HEK293 (cell line): ENCODE data around the gene HSPG2.

ENCODE experiments used
- CTCF ChIA-PET: fragments of 350-600 bp; formaldehyde crosslinking; extraction: SDS; loops from one replicate; lab custom pipeline; 2021; ENCODE audit warnings: antibody characterized with exemption; lab: Yijun Ruan, JAX
- POLR2A ChIA-PET: fragments of 300-600 bp; formaldehyde crosslinking; extraction: SDS; loops from one replicate; lab custom pipeline; 2020; ENCODE audit warnings: antibody characterized with exemption, inconsistent platforms; lab: Yijun Ruan, JAX
- H3K27ac ChIP-seq: fragments of 200-500 bp; sonication (Bioruptor generic); 2 replicates; pipeline ENCODE4 v1.5.1; 2014; ENCODE audit warnings: low read depth, low read length, control low read depth, inconsistent platforms; ENCODE audit errors: extremely low read depth
- H3K36me3 ChIP-seq, 2 experiments: fragments of 200-500 bp in 1 of 2; sonication (Bioruptor generic) in 1 of 2; 1 replicate in 1 of 2; 2 replicates in 1 of 2; pipeline ENCODE4 v1.5.1; 2014 to 2017; ENCODE audit warnings: inconsistent platforms in 2 of 2, low read length in 2 of 2; ENCODE audit not compliant: control insufficient read depth in 2 of 2, insufficient read depth in 1 of 2
- H3K4me1 ChIP-seq: fragments of 200-500 bp; sonication (Bioruptor generic); 2 replicates; pipeline ENCODE4 v1.5.1; 2014; ENCODE audit warnings: mild to moderate bottlenecking, low read length, inconsistent platforms; ENCODE audit not compliant: control insufficient read depth, insufficient read depth
- H3K4me3 ChIP-seq: 2 replicates; pipeline ENCODE4 v1.5.1; 2011; ENCODE audit warnings: low read depth, mild to moderate bottlenecking, control low read depth, low read length, moderate library complexity
- H3K9me3 ChIP-seq: fragments of 200-500 bp; sonication (Bioruptor generic); 2 replicates; pipeline ENCODE4 v1.5.1; 2014; ENCODE audit warnings: low read depth, low read length, inconsistent platforms; ENCODE audit not compliant: control insufficient read depth, insufficient read depth
- EGR2 ChIP-seq: fragments of 450-650 bp; formaldehyde crosslinking; IDR thresholded peaks from 2 replicates; pipeline ENCODE4 v1.5.1; 2016; ENCODE audit warnings: low read depth, missing biosample characterization, missing genetic modification characterization
- GLI4 ChIP-seq: fragments of 450-650 bp; formaldehyde crosslinking; IDR thresholded peaks from 2 replicates; pipeline ENCODE4 v1.5.1; 2016; ENCODE audit warnings: missing biosample characterization, missing genetic modification characterization
- GLIS1 ChIP-seq: fragments of 450-650 bp; formaldehyde crosslinking; IDR thresholded peaks from 2 replicates; pipeline ENCODE4 v1.5.1; 2016; ENCODE audit warnings: missing biosample characterization, missing genetic modification characterization
- GLIS2 ChIP-seq: fragments of 450-650 bp; formaldehyde crosslinking; IDR thresholded peaks from 2 replicates; pipeline ENCODE4 v1.5.1; 2016; ENCODE audit warnings: missing biosample characterization, missing genetic modification characterization
- IKZF3 ChIP-seq: fragments of 450-650 bp; IDR thresholded peaks from 2 replicates; pipeline ENCODE4 v1.5.0; 2018; ENCODE audit warnings: missing biosample characterization, mild to moderate bottlenecking, missing genetic modification characterization, moderate library complexity
- KLF10 ChIP-seq: fragments of 450-650 bp; IDR thresholded peaks from 2 replicates; pipeline ENCODE4 v1.5.1; 2018; ENCODE audit warnings: missing biosample characterization, mild to moderate bottlenecking, missing genetic modification characterization
- REPIN1 ChIP-seq: fragments of 450-650 bp; formaldehyde crosslinking; IDR thresholded peaks from 2 replicates; pipeline ENCODE4 v1.5.1; 2017; ENCODE audit warnings: missing biosample characterization, missing genetic modification characterization, low read depth
- ZBTB8A ChIP-seq: fragments of 450-650 bp; formaldehyde crosslinking; IDR thresholded peaks from 2 replicates; pipeline ENCODE4 v1.5.1; 2016; ENCODE audit warnings: missing biosample characterization, missing genetic modification characterization
- ZFP37 ChIP-seq: fragments of 450-650 bp; formaldehyde crosslinking; IDR thresholded peaks from 2 replicates; pipeline ENCODE4 v1.5.1; 2016; ENCODE audit warnings: missing biosample characterization, missing genetic modification characterization
- ZFP69B ChIP-seq: fragments of 450-650 bp; formaldehyde crosslinking; IDR thresholded peaks from 2 replicates; pipeline ENCODE4 v1.5.1; 2016; ENCODE audit warnings: missing biosample characterization, missing genetic modification characterization
- ZNF19 ChIP-seq: fragments of 450-650 bp; formaldehyde crosslinking; IDR thresholded peaks from 2 replicates; pipeline ENCODE4; 2016; ENCODE audit warnings: missing biosample characterization, missing genetic modification characterization, low read depth
- ZNF24 ChIP-seq: fragments of 450-650 bp; formaldehyde crosslinking; IDR thresholded peaks from 2 replicates; pipeline ENCODE4 v1.5.1; 2016; ENCODE audit warnings: missing biosample characterization, missing genetic modification characterization
- ZNF433 ChIP-seq: fragments of 450-650 bp; formaldehyde crosslinking; IDR thresholded peaks from 2 replicates; pipeline ENCODE4 v1.5.1; 2016; ENCODE audit warnings: missing biosample characterization, missing genetic modification characterization, low read depth
- ZNF510 ChIP-seq: fragments of 450-650 bp; formaldehyde crosslinking; IDR thresholded peaks from 2 replicates; pipeline ENCODE4 v1.5.1; 2018; ENCODE audit warnings: mild to moderate bottlenecking, missing genetic modification characterization, missing biosample characterization; ENCODE audit not compliant: insufficient replicate concordance
- ZNF558 ChIP-seq: fragments of 450-650 bp; formaldehyde crosslinking; IDR thresholded peaks from 2 replicates; pipeline ENCODE4 v1.5.1; 2016; ENCODE audit warnings: missing biosample characterization, missing genetic modification characterization
- ZNF707 ChIP-seq: fragments of 450-650 bp; formaldehyde crosslinking; IDR thresholded peaks from 2 replicates; pipeline ENCODE4 v1.5.1; 2016; ENCODE audit warnings: missing biosample characterization, missing genetic modification characterization
- ZNF768 ChIP-seq: fragments of 450-650 bp; formaldehyde crosslinking; IDR thresholded peaks from 2 replicates; pipeline ENCODE4 v1.5.1; 2018; ENCODE audit warnings: missing biosample characterization, mild to moderate bottlenecking, missing genetic modification characterization
- TF ChIP-seq, protein P1 (sequence below): fragments of 450-650 bp; formaldehyde crosslinking; IDR thresholded peaks from 2 replicates; pipeline ENCODE4 v1.5.1; 2016; ENCODE audit warnings: missing biosample characterization, missing genetic modification characterization
- TF ChIP-seq, protein P2 (sequence below): fragments of 450-650 bp; formaldehyde crosslinking; conservative IDR thresholded peaks from 2 replicates; pipeline ENCODE4 v1.5.1; 2016; ENCODE audit warnings: low read depth, missing biosample characterization, missing genetic modification characterization
- TF ChIP-seq, protein P3 (sequence below): fragments of 450-650 bp; formaldehyde crosslinking; IDR thresholded peaks from 2 replicates; pipeline ENCODE4 v1.5.1; 2016; ENCODE audit warnings: missing biosample characterization, missing genetic modification characterization

Gene HSPG2

DNA sequence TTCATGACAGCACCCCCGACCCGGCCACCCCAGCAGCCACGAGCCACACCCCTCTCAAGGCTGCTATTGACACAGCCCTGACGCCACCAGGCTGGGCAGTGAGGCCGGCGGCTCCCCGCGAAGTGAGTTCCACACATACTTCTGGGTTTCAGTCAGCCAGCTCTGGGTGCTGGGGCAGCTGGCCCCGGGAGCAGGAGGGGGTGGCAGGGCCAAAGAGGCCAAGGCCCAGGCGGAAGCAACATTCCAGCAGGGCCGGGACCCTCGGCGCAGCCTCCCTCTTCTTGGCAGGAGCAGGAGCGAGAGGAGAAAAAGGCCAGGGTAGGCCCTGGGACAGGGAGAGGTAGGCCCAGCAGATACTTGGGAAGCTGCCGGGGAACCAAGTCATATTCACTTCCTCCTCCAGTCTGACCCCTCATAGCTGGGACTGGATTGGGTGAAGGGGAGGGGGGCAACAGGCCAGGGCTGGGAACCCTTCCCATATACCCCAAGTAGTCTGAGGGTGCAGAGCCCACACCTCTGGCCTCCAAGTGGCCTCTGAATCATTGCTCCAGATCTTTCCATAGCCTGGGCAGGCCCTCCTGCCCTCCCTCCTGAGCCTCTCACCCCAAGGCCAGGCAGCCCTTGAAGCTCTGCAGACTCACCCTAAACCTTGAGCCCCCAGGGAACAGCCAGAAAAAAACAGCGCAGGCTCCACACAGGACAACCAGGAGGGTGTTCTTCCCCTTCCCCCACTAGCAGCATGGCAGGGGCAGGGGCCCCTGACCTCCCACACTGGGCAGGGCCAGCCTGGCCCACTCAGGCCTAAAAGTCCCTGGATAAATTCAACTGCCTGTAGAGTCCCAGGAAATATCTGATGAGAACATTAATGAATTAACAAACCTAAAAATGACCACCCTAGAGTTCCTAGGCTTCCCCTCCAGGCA lies 5.7 kb downstream of the HSPG2 start:
- TF ChIP-seq EGR2 (tag by site-specific recombination) (0 out of 2 replicates have a peak, but pooled peaks have one; percentile 8), ZNF510 (tag by site-specific recombination) (no peak)
- no peak overlapping the region for H3K4me3 ChIP-seq
- H3K4me1 ChIP-seq: no peaks in the 10 kb centered on the region
- H3K36me3 ChIP-seq: no peaks in the 10 kb centered on the region
- no peaks in the 10 kb centered on the region for H3K9me3 ChIP-seq
- ChIA-PET CTCF (interaction anchor here (0.6 kb wide), 3 partner anchors 281 to 1289 kb away, joined by 3 to 4 read pairs (median 3); no protein-coding TSS in a partner anchor), POLR2A (no interaction called here)
- no peak overlapping the region for H3K27ac ChIP-seq

DNA sequence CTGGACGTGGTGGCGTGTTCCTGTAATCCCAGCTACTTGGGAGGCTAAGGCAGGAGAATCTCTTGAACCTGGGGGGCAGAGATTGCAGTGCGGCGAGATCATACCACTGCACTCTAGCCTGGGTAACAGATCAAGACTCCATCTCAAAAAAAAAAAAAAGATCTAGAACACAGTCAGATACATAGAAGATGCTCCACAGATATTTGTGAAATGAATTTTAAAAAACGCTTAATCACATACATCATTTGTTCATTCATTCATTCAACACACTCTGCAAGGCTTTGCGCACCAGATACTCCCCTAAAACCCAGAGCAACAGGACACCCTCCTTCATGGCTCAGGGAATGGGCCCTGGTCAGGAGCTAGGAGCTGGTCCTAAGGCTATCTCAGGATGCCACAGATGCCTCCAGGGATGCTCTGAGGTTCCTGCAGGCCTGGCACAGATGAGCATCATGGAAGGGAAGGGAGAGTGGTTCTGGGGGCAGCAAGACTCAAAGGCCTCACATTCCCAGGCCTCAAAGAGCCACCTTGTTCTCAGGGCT lies 6.4 kb downstream of the HSPG2 start:
- TF ChIP-seq ZNF433 (tag by site-specific recombination): no peak
- TF ChIP-seq ZNF707 (tag by site-specific recombination): no peak
- no peak for TF ChIP-seq IKZF3 (tag by site-specific recombination)
- TF ChIP-seq, protein P1, sequence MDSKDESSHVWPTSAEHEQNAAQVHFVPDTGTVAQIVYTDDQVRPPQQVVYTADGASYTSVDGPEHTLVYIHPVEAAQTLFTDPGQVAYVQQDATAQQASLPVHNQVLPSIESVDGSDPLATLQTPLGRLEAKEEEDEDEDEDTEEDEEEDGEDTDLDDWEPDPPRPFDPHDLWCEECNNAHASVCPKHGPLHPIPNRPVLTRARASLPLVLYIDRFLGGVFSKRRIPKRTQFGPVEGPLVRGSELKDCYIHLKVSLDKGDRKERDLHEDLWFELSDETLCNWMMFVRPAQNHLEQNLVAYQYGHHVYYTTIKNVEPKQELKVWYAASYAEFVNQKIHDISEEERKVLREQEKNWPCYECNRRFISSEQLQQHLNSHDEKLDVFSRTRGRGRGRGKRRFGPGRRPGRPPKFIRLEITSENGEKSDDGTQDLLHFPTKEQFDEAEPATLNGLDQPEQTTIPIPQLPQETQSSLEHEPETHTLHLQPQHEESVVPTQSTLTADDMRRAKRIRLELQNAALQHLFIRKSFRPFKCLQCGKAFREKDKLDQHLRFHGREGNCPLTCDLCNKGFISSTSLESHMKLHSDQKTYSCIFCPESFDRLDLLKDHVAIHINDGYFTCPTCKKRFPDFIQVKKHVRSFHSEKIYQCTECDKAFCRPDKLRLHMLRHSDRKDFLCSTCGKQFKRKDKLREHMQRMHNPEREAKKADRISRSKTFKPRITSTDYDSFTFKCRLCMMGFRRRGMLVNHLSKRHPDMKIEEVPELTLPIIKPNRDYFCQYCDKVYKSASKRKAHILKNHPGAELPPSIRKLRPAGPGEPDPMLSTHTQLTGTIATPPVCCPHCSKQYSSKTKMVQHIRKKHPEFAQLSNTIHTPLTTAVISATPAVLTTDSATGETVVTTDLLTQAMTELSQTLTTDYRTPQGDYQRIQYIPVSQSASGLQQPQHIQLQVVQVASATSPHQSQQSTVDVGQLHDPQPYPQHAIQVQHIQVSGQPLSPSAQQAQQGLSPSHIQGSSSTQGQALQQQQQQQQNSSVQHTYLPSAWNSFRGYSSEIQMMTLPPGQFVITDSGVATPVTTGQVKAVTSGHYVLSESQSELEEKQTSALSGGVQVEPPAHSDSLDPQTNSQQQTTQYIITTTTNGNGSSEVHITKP: peak; percentile 38; the same call in 1 of the 2 replicates
- TF ChIP-seq GLIS1 (tag by site-specific recombination): peak; percentile 70
- TF ChIP-seq, protein P2, sequence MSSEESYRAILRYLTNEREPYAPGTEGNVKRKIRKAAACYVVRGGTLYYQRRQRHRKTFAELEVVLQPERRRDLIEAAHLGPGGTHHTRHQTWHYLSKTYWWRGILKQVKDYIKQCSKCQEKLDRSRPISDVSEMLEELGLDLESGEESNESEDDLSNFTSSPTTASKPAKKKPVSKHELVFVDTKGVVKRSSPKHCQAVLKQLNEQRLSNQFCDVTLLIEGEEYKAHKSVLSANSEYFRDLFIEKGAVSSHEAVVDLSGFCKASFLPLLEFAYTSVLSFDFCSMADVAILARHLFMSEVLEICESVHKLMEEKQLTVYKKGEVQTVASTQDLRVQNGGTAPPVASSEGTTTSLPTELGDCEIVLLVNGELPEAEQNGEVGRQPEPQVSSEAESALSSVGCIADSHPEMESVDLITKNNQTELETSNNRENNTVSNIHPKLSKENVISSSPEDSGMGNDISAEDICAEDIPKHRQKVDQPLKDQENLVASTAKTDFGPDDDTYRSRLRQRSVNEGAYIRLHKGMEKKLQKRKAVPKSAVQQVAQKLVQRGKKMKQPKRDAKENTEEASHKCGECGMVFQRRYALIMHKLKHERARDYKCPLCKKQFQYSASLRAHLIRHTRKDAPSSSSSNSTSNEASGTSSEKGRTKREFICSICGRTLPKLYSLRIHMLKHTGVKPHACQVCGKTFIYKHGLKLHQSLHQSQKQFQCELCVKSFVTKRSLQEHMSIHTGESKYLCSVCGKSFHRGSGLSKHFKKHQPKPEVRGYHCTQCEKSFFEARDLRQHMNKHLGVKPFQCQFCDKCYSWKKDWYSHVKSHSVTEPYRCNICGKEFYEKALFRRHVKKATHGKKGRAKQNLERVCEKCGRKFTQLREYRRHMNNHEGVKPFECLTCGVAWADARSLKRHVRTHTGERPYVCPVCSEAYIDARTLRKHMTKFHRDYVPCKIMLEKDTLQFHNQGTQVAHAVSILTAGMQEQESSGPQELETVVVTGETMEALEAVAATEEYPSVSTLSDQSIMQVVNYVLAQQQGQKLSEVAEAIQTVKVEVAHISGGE (tag by site-specific recombination): no peak
- TF ChIP-seq ZNF558: no peak
- TF ChIP-seq KLF10 (tag by site-specific recombination): no peak
- no peak for TF ChIP-seq ZNF768 (tag by site-specific recombination)
- TF ChIP-seq GLI4: no peak
- TF ChIP-seq ZFP37: no peak
- no peak for TF ChIP-seq ZBTB8A (tag by site-specific recombination)
- TF ChIP-seq ZFP69B: no peak
- TF ChIP-seq, protein P3, sequence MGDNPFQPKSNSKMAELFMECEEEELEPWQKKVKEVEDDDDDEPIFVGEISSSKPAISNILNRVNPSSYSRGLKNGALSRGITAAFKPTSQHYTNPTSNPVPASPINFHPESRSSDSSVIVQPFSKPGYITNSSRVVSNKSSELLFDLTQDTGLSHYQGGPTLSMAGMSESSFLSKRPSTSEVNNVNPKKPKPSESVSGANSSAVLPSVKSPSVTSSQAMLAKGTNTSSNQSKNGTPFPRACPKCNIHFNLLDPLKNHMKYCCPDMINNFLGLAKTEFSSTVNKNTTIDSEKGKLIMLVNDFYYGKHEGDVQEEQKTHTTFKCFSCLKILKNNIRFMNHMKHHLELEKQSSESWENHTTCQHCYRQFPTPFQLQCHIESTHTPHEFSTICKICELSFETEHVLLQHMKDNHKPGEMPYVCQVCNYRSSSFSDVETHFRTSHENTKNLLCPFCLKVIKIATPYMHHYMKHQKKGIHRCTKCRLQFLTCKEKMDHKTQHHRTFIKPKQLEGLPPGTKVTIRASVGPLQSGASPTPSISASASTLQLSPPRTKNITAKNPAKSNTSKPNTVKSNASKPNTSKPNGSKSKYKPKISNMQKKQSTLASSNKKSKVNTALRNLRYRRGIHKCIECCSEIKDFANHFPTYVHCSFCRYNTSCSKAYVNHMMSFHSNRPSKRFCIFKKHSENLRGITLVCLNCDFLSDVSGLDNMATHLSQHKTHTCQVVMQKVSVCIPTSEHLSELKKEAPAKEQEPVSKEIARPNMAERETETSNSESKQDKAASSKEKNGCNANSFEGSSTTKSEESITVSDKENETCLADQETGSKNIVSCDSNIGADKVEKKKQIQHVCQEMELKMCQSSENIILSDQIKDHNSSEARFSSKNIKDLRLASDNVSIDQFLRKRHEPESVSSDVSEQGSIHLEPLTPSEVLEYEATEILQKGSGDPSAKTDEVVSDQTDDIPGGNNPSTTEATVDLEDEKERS: no peak
- TF ChIP-seq ZNF19 (tag by site-specific recombination): no peak
- no peak for TF ChIP-seq REPIN1 (tag by site-specific recombination)
- TF ChIP-seq GLIS2 (tag by site-specific recombination): no peak
- peak; percentile 38; the same call in 1 of the 2 replicates for TF ChIP-seq ZNF24 (tag by site-specific recombination)
- TF ChIP-seq, all 188 proteins: peak for 3
- H3K4me3 ChIP-seq: no peak overlapping the region
- ChIA-PET POLR2A (no interaction called here), CTCF (interaction anchor here (0.6 kb wide), 3 partner anchors 33 to 1290 kb away, joined by 3 to 4 read pairs (median 4); no protein-coding TSS in a partner anchor)
- no peaks in the 10 kb centered on the region for H3K4me1 ChIP-seq
- no peaks in the 10 kb centered on the region for H3K9me3 ChIP-seq
- H3K36me3 ChIP-seq: no peaks in the 10 kb centered on the region
- H3K27ac ChIP-seq: no peak overlapping the region
